HepG2 (cell line): ENCODE results near the gene HLCS. TPM values are rescaled to one million over a fixed set of nuclear protein-coding genes. Genes with fewer than 3 reads are reported as not detected.
A peak's percentile ranks its signal among the peaks of the same experiment; 100 is the strongest.

Experiments used
- BRD4 ChIP-seq: sonication (generic); formaldehyde crosslinking; IDR thresholded peaks from 2 replicates; pipeline ENCODE4 v1.4.0; 2020; ENCODE audit warnings: missing genetic modification reagents
- CAMTA2 ChIP-seq: sonication (generic); formaldehyde crosslinking; IDR thresholded peaks from 2 replicates; pipeline ENCODE4 v1.4.0; 2020; ENCODE audit warnings: mild to moderate bottlenecking, missing genetic modification reagents, borderline replicate concordance
- DPF2 ChIP-seq: sonication (generic); formaldehyde crosslinking; IDR thresholded peaks from 2 replicates; pipeline ENCODE4 v1.4.0; 2020; ENCODE audit warnings: mild to moderate bottlenecking, low read depth, missing genetic modification reagents, borderline replicate concordance
- EEA1 ChIP-seq: sonication (generic); formaldehyde crosslinking; IDR thresholded peaks from 2 replicates; pipeline ENCODE4 v1.5.1; 2020; ENCODE audit warnings: mild to moderate bottlenecking, missing genetic modification reagents, borderline replicate concordance
- EZH2 ChIP-seq: conservative IDR thresholded peaks from 2 replicates; pipeline ENCODE4 v1.6.1; 2012; ENCODE audit warnings: mild to moderate bottlenecking, low read depth, low read length, moderate library complexity
- HMG20A ChIP-seq: IDR thresholded peaks from 2 replicates; pipeline ENCODE4 v1.6.1; 2016; ENCODE audit warnings: borderline replicate concordance
- KMT2B ChIP-seq: IDR thresholded peaks from 2 replicates; pipeline ENCODE4 v1.6.1; 2016; ENCODE audit warnings: missing genetic modification reagents, missing compliant biosample characterization
- MED8 ChIP-seq: sonication (generic); formaldehyde crosslinking; IDR thresholded peaks from 2 replicates; pipeline ENCODE4 v1.8.1; 2023; ENCODE audit warnings: mild to moderate bottlenecking, missing genetic modification reagents; ENCODE audit not compliant: insufficient replicate concordance
- NFIB ChIP-seq: sonication (generic); formaldehyde crosslinking; IDR thresholded peaks from 2 replicates; pipeline ENCODE4 v1.9.0; 2021; ENCODE audit warnings: missing genetic modification reagents, mild to moderate bottlenecking, borderline replicate concordance
- PHF21A ChIP-seq: sonication (generic); formaldehyde crosslinking; IDR thresholded peaks from 2 replicates; pipeline ENCODE4 v1.5.0; 2020; ENCODE audit warnings: mild to moderate bottlenecking, missing genetic modification reagents
- REL ChIP-seq: sonication (generic); formaldehyde crosslinking; conservative IDR thresholded peaks from 2 replicates; pipeline ENCODE4 v1.8.0; 2022; ENCODE audit warnings: mild to moderate bottlenecking, missing genetic modification reagents, moderate library complexity
- SMARCE1 ChIP-seq: fragments of 450-650 bp; IDR thresholded peaks from 2 replicates; pipeline ENCODE4 v1.6.1; 2017; ENCODE audit warnings: borderline replicate concordance
- SRF ChIP-seq: IDR thresholded peaks from 2 replicates; pipeline ENCODE4 v1.6.1; 2011; ENCODE audit warnings: mild to moderate bottlenecking, low read depth, low read length, moderate library complexity
- ZBTB2 ChIP-seq: sonication (generic); formaldehyde crosslinking; IDR thresholded peaks from 2 replicates; pipeline ENCODE4 v1.8.0; 2022; ENCODE audit warnings: low read depth, missing genetic modification reagents
- ZBTB3 ChIP-seq: sonication (generic); formaldehyde crosslinking; IDR thresholded peaks from 2 replicates; pipeline ENCODE4 v1.4.0; 2020; ENCODE audit warnings: low read depth, mild to moderate bottlenecking, moderate library complexity, missing genetic modification reagents, borderline replicate concordance
- ZBTB7B ChIP-seq: sonication (generic); formaldehyde crosslinking; IDR thresholded peaks from 2 replicates; pipeline ENCODE4 v1.4.0; 2020; ENCODE audit warnings: missing genetic modification reagents
- ZFP91 ChIP-seq: sonication (generic); formaldehyde crosslinking; IDR thresholded peaks from 2 replicates; pipeline ENCODE4 v1.9.0; 2022; ENCODE audit warnings: missing genetic modification reagents, mild to moderate bottlenecking, borderline replicate concordance
- ZNF235 ChIP-seq: sonication (generic); formaldehyde crosslinking; IDR thresholded peaks from 2 replicates; pipeline ENCODE4 v1.8.1; 2023; ENCODE audit warnings: mild to moderate bottlenecking, missing genetic modification reagents, borderline replicate concordance
- ZNF329 ChIP-seq: sonication (generic); formaldehyde crosslinking; IDR thresholded peaks from 2 replicates; pipeline ENCODE4 v1.9.0; 2021; ENCODE audit warnings: low read depth, mild to moderate bottlenecking, missing genetic modification reagents
- ZNF549 ChIP-seq: sonication (generic); formaldehyde crosslinking; IDR thresholded peaks from 2 replicates; pipeline ENCODE4 v1.5.0; 2020; ENCODE audit warnings: missing genetic modification reagents
- ZNF761 ChIP-seq: sonication (generic); formaldehyde crosslinking; conservative IDR thresholded peaks from 2 replicates; pipeline ENCODE4 v1.4.0; 2020; ENCODE audit warnings: mild to moderate bottlenecking, missing genetic modification reagents
- ZNF879 ChIP-seq: sonication (generic); formaldehyde crosslinking; IDR thresholded peaks from 2 replicates; pipeline ENCODE4 v1.8.1; 2023; ENCODE audit warnings: missing genetic modification reagents
- polyA plus RNA-seq, 8 experiments: library from polyadenylated mRNA; depleted of rRNA in 3 of 8; stranded (reverse) in 7 of 8; unstranded in 1 of 8; fragments of >200 nt; fragmentation: Illumina TruSeq in 4 of 8; extraction: Trizol in 4 of 8; gene quantifications; 2 replicates each; pipeline versions ENCODE4 v1.2.1 to v1.2.3, GENCODE V29; 2011 to 2016; ENCODE audit warnings: low read depth in 4 of 8, missing spikeins in 1 of 8, mixed read lengths in 1 of 8; ENCODE audit not compliant: insufficient read depth in 1 of 8
- total RNA-seq, 5 experiments: library from RNA; depleted of rRNA; stranded (reverse); fragments of >200 nt; fragmentation: Illumina TruSeq; extraction: Trizol; gene quantifications; 2 replicates each; pipeline ENCODE4 v1.2.3, GENCODE V29; 2016; ENCODE audit warnings: low read depth in 1 of 5
- TF ChIP-seq, protein P1 (sequence below): sonication (generic); formaldehyde crosslinking; IDR thresholded peaks from 2 replicates; pipeline ENCODE4 v1.8.0; 2022; ENCODE audit warnings: mild to moderate bottlenecking, missing genetic modification reagents, moderate library complexity

Gene HLCS
- total and polyA plus RNA-seq, 2 of the 13 experiments (the other 11 are each of a cell fraction or from before 2014, with no cell fraction given) = 7.9 to 12.3 TPM

- 0 out of 2 replicates have a peak, but pooled peaks have one; percentile 43 for TF ChIP-seq ZNF329 (CRISPR knock-in tag)
- TF ChIP-seq EZH2 = no peak
- TF ChIP-seq ZNF235 = peak; percentile 86; the same call in 1 of the 2 replicates
- TF ChIP-seq ZBTB2 (CRISPR knock-in tag) = peak; percentile 57; the same call in 1 of the 2 replicates
- TF ChIP-seq SMARCE1 = no peak
- peak; percentile 52; the same call in 1 of the 2 replicates for TF ChIP-seq ZBTB7B
- TF ChIP-seq NFIB (CRISPR knock-in tag) = no peak
- TF ChIP-seq DPF2 = no peak
- TF ChIP-seq ZNF879 = no peak
- peak; percentile 86; the same call in 1 of the 2 replicates for TF ChIP-seq CAMTA2 (CRISPR knock-in tag)
- TF ChIP-seq ZFP91 (CRISPR knock-in tag) = peak; percentile 74; the same call in 1 of the 2 replicates
- TF ChIP-seq SRF = no peak
- no peak for TF ChIP-seq ZNF761 (CRISPR knock-in tag)
- TF ChIP-seq HMG20A (CRISPR knock-in tag) = no peak
- TF ChIP-seq REL (CRISPR knock-in tag) = no peak
- TF ChIP-seq ZNF549 = no peak
- TF ChIP-seq EEA1 (CRISPR knock-in tag) = peak; percentile 34; the same call in 1 of the 2 replicates
- peak; percentile 51 for TF ChIP-seq MED8 (CRISPR knock-in tag)
- no peak for TF ChIP-seq ZBTB3 (CRISPR knock-in tag)
- TF ChIP-seq KMT2B (CRISPR knock-in tag) = peak; percentile 41; the same call in 1 of the 2 replicates
- TF ChIP-seq BRD4 (CRISPR knock-in tag) = no peak
- TF ChIP-seq, protein P1, sequence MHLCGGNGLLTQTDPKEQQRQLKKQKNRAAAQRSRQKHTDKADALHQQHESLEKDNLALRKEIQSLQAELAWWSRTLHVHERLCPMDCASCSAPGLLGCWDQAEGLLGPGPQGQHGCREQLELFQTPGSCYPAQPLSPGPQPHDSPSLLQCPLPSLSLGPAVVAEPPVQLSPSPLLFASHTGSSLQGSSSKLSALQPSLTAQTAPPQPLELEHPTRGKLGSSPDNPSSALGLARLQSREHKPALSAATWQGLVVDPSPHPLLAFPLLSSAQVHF (CRISPR knock-in tag) = no peak
- peak; percentile 27; the same call in 1 of the 2 replicates for TF ChIP-seq PHF21A (CRISPR knock-in tag)
Measured at GRCh38 chr21:36966066-36966820, at the start of gene HLCS (continued).
